Glomerular visceral epithelial cell (primary cell): ENCODE measurements around the gene MYADM.
"Not testable (repeated sequence)": the region's sequence is repeated elsewhere in the genome, so short reads cannot be mapped to it uniquely, and the experiment has no call there.

Experiments
- DNase-seq: peaks from one replicate; pipeline ENCODE4 v3.0.0-alpha.2; 2016; ENCODE audit errors: extremely low spot score

MYADM gene

GRCh38 chr19:53867225-53868090, at the start of gene MYADM:
Gene MYADM (plus strand): TSS chr19:53867883. CDS start chr19:53873530, 5,647 bp downstream.
- DNase-seq: peak; percentile 100

DNA sequence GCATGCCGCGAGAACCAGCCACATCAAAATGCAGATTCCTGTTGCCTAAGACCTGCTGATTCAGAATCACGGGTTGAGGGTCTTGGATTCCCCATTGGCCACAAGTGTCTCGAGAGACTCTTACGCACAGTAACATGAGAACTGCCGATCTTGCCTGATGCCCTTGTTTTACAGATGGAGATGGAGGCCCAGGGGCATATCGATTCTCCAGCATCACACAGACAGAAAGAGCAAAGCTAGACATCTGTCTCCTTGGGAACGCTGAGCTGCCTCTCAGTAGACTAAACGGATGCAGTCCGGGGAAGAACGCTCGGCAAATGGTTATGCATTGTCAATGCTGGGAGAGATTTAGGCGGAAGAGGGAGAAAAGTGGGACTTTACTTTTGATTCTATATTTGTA, 48.9 kb upstream of the MYADM start:
- DNase-seq: no peak

DNA sequence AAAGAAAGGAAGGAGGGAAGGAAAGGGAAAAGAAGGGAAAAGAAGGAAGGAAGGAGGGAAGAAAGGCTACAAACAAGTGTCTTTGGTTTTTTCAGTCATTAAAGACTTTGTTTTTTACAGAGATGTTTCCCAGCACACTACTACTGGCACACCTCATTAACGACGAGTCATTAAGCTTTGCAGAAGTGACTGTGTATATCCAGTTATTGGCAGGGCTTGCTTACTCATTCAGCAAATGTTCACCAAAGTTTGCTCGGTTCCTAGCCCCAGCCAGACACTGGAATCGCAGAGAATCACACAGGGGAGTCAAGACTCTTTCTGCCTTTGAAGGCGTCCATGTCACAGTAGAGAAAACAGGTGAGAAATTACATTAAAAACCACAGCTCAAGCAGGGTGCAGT, 47.8 kb upstream of the MYADM start:
- no peak for DNase-seq

- DNase-seq: no peak
These were observed 44.1 kb upstream of the MYADM start for GRCh38 chr19:53823380-53824120.

GRCh38 chr19:53824134-53824611, 43.5 kb upstream of the MYADM start, which contains the start of gene NLRP12:
Gene NLRP12 (minus strand): TSS chr19:53824314. CDS start chr19:53824174, 140 bp downstream.
- no peak for DNase-seq

GRCh38 chr19:53826876-53827275, 40.8 kb upstream of the MYADM start:
- DNase-seq: no peak

- DNase-seq: no peak
These were observed 39.2 kb upstream of the MYADM start for GRCh38 chr19:53828531-53828930.

DNA sequence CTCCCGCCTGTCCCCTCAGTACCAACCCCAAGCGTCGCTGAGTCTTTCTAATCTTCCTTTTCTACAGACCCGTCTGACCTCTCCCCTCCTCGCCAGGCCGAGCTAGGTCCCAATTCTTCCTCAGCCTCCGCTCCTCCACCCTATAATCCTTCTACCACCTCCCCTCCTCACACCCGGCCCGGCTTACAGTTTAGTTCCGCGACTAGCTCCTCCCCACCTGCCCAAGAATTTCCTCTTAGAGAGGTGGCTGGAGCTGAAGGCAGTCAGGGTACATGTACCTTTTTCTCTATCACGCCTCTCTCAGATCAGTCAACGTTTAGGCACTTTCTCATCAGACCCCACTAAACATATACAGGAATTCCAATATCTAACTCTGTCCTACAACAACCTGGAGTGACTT, 34.8 kb upstream of the MYADM start:
- DNase-seq: not testable (repeated sequence)

DNA sequence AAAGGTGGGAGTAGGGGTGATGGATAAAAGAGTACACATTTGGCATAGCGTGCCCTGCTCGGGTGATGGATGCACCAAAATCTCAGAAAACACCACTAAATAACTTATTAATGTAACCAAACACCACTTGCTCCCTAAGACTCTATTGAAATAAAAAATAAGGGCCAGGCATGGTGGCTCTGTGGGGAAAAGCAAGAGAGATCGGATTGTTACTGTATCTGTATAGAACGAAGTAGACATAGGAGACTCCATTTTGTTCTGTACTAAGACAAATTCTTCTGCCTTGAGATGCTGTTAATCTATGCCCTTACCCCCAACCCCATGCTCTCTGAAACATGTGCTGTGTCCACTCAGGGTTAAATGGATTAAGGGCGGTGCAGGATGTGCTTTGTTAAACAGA, 29.2 kb upstream of the MYADM start:
- DNase-seq: not testable (repeated sequence)

GRCh38 chr19:53840241-53840640, 27.4 kb upstream of the MYADM start:
- not testable (repeated sequence) for DNase-seq

DNA sequence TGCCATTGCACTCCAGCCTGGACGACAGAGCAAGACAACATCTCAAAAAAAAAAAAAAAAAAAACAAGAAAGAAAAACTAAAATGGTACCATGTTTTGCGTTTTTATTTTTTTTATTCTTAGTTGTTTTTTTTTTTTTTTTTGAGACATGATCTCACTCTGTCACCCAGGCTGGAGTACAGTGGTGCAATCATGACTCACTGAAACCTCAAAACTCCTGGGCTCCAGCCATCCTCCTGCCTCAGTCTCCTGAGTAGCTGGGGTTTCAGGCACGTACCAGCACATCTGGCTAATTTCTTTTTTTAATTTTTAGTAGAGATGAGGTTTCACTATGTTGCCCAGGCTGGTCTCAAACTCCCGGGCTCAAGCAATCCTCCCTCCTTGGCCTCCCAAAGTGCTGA, 26.8 kb upstream of the MYADM start:
- peak; percentile 84 for DNase-seq

DNA sequence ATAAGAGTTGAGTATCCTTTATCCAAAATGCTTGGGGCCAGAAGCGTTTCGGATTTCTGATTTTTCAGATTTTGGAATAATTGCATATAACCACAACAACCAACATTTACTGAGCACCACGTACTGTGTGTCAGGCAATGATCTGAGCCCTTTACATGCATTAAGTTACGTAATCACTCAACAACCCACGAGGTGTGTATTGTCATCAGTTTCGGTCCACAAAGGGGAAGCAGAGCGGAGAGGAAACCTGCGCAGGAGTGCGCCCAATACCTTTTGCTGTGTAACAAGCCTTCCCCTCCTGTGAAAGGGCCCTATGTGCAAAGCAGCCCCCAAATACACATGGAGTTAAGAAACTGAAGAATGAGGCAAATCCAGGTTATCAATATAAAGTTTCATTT, 22.8 kb upstream of the MYADM start:
- DNase-seq: no peak

GRCh38 chr19:53847555-53847954, 20.1 kb upstream of the MYADM start:
- no peak for DNase-seq

GRCh38 chr19:53849237-53849676, 18.4 kb upstream of the MYADM start:
- no peak for DNase-seq

GRCh38 chr19:53853707-53854106, 14.0 kb upstream of the MYADM start:
- DNase-seq: no peak

- DNase-seq: no peak
These were observed 3.3 kb upstream of the MYADM start for GRCh38 chr19:53864308-53864836.

GRCh38 chr19:53865523-53865917, 2.2 kb upstream of the MYADM start:
- no peak for DNase-seq

DNA sequence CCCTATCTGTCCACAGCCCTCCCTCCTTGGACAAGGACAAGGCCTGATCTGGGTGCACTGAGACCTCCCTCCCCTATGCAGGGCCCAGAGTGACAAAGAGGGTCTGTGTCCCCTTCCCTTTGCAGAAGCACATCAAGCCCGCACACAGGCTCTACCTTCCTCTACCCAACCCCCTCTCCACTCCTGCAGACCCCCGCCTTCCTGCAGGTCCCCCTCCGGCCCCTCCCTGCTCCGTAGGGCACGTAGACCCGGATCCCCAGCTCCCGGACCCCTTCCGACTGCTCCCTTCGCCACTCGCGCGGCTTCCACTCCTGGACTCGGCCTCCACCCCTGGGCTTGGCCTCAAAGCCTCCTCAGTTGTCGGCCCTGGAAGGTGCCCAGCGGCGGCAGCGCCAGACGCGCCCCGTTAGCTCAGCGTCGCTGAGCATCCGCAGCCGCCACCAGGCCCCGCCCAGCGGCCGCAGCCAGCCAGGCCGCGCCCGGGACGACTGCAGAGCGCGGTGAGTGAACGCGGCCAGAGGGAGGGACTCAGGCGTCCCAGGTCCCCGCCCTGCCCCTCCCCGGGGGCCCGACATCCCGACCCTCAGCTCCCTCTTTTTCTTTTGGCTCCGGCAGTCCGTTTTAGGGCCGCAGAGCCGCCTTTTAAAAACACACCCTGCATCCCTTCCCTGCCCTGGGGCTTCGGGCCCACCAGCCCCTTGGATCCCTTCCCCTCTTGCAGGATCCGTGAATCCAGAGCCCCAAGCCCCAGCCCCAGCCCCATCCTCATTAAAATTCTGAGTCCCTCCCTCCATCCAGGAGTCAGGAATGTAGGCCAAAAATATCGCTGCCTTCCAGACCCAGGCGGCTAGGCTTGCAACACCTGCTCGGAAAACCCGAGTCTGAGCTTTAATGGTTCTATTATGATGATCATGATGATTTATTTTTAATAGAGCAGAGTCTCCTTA, 1.5 kb upstream of the MYADM start:
- DNase-seq: peak; percentile 84

GRCh38 chr19:53866865-53867224, 838 bp upstream of the MYADM start:
- DNase-seq: no peak

DNA sequence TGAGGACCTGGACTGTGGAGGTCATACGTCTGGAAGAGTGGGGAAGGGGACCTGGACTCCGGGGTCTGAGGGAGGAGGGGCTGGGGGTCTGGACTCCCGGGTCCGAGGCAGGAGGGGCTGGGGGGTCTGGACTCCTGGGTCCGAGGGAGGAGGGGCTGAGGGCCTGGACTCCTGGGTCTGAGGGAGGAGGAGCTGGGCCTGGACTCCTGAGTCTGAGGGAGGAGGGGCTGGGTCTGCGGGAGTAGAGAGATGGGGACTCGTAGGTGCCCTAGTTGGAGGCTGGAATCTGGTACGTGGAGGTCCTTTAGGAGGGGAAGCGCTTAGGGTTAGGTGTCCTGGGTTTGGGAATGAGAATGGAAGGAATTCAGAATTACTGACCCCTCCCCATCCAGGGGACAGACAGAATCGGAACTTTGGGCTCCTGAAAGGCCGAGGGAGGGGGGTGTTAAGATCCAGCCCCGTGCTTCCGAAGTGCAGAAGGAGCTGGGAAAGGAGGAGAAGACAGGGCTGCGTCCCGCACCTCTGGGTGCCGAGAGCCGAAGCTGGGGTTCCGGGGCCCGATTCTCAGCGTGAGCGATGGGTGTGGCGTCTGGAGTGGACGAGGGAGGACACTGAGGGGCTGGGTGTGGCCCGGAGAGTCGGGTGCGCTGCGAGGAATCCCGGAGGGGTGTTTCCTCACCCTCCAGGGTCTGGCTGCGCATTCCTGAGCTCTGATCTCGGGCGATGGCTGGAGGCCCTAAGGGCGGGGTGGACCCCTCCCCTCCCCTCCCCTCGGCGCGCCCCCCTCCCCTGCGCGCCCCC, 608 bp downstream of the MYADM start:
- DNase-seq: peak; percentile 81
